ENCODE data around the gene KBTBD4.

The KBTBD4 gene

GRCh38 chr11:47578524-47579494, at the start of gene KBTBD4, which contains the start of gene NDUFS3:
Gene KBTBD4 (minus strand): TSS chr11:47578970. CDS start chr11:47578951, 19 bp downstream.
Gene NDUFS3 (plus strand): TSS chr11:47579074. CDS start chr11:47579092, 18 bp downstream.
- DNase-seq (ENCODE audit: low read depth in 3 of 3) = peak; percentile 81 to 84 (median 83)

GRCh38 chr11:47628026-47628425, 49.3 kb upstream of the KBTBD4 start:
- DNase-seq (ENCODE audit: low read depth in 3 of 3) = no peak

- DNase-seq (ENCODE audit: low read depth in 3 of 3) = no peak
These were observed 47.5 kb upstream of the KBTBD4 start for GRCh38 chr11:47626234-47626633.

GRCh38 chr11:47620836-47621378, 42.1 kb upstream of the KBTBD4 start:
- DNase-seq (ENCODE audit: low read depth in 3 of 3) = no peak

- no peak for DNase-seq (ENCODE audit: low read depth in 3 of 3)
These were observed 38.6 kb upstream of the KBTBD4 start for GRCh38 chr11:47617417-47617809.

GRCh38 chr11:47616726-47617416, 38.1 kb upstream of the KBTBD4 start:
- DNase-seq (ENCODE audit: low read depth in 3 of 3) = no peak

GRCh38 chr11:47615249-47615648, 36.5 kb upstream of the KBTBD4 start:
- DNase-seq (ENCODE audit: low read depth in 3 of 3) = no peak

GRCh38 chr11:47611348-47611794, 32.6 kb upstream of the KBTBD4 start:
- no peak for DNase-seq (ENCODE audit: low read depth in 3 of 3)

GRCh38 chr11:47609675-47610074, 30.9 kb upstream of the KBTBD4 start:
- DNase-seq (ENCODE audit: low read depth in 3 of 3) = no peak

GRCh38 chr11:47607380-47607779, 28.6 kb upstream of the KBTBD4 start:
- DNase-seq (ENCODE audit: low read depth in 3 of 3) = no peak

GRCh38 chr11:47606731-47607130, 28.0 kb upstream of the KBTBD4 start:
- DNase-seq (ENCODE audit: low read depth in 3 of 3) = no peak

- DNase-seq (ENCODE audit: low read depth in 3 of 3) = no peak
These were observed 27.2 kb upstream of the KBTBD4 start for GRCh38 chr11:47605921-47606320.

GRCh38 chr11:47603295-47603694, 24.5 kb upstream of the KBTBD4 start:
- no peak for DNase-seq (ENCODE audit: low read depth in 3 of 3)

GRCh38 chr11:47599902-47600301, 21.1 kb upstream of the KBTBD4 start:
- no peak for DNase-seq (ENCODE audit: low read depth in 3 of 3)

- no peak for DNase-seq (ENCODE audit: low read depth in 3 of 3)
These were observed 17.2 kb upstream of the KBTBD4 start for GRCh38 chr11:47595967-47596366.

GRCh38 chr11:47595029-47595428, 16.3 kb upstream of the KBTBD4 start:
- no peak for DNase-seq (ENCODE audit: low read depth in 3 of 3)

- no peak for DNase-seq (ENCODE audit: low read depth in 3 of 3)
These were observed 15.4 kb upstream of the KBTBD4 start, which contains the start of gene C1QTNF4 for GRCh38 chr11:47593934-47594855. Gene C1QTNF4 (minus strand): TSS chr11:47594411. CDS start chr11:47590810, 3,601 bp downstream.

- DNase-seq (ENCODE audit: low read depth in 3 of 3) = no peak
These were observed 14.7 kb upstream of the KBTBD4 start for GRCh38 chr11:47593492-47593933.

GRCh38 chr11:47592970-47593369, 14.2 kb upstream of the KBTBD4 start:
- no peak for DNase-seq (ENCODE audit: low read depth in 3 of 3)

GRCh38 chr11:47592251-47592650, 13.5 kb upstream of the KBTBD4 start:
- DNase-seq (ENCODE audit: low read depth in 3 of 3) = no peak

- no peak for DNase-seq (ENCODE audit: low read depth in 3 of 3)
These were observed 13.0 kb upstream of the KBTBD4 start for GRCh38 chr11:47591764-47592163.
